K562 (cell line): ENCODE data around the gene CBX8. TPM values are rescaled to one million over a fixed set of nuclear protein-coding genes. Genes with fewer than 3 reads are reported as not detected.

ENCODE experiments used
- ARID2 ChIP-seq: fragments of 450-650 bp; IDR thresholded peaks from 2 replicates; pipeline ENCODE4 v1.6.1; 2017; ENCODE audit warnings: antibody characterized with exemption, mild to moderate bottlenecking
- CBX1 ChIP-seq: sonication (generic); IDR thresholded peaks from 2 replicates; pipeline ENCODE4 v1.6.1; 2016; ENCODE audit warnings: antibody characterized with exemption, low read depth, mild to moderate bottlenecking
- CCNT2 ChIP-seq: IDR thresholded peaks from 2 replicates; pipeline ENCODE4 v1.6.1; 2011; ENCODE audit warnings: borderline replicate concordance, low read depth, mild to moderate bottlenecking, moderate library complexity, mixed read lengths, low read length; ENCODE audit not compliant: insufficient read length; ENCODE audit errors: extremely low read depth
- CHD4 ChIP-seq: fragments of 200-600 bp; sonication (generic); IDR thresholded peaks from 3 replicates; pipeline ENCODE4 v1.6.1; 2012; ENCODE audit warnings: low read depth, mild to moderate bottlenecking, mixed read lengths, low read length, inconsistent platforms; ENCODE audit not compliant: insufficient read depth, insufficient replicate concordance, poor library complexity, severe bottlenecking
- EHMT2 ChIP-seq: fragments of 450-650 bp; IDR thresholded peaks from 2 replicates; pipeline ENCODE4 v1.6.1; 2018; ENCODE audit warnings: antibody characterized with exemption
- KDM1A ChIP-seq, 2 experiments: fragments of 450-650 bp; IDR thresholded peaks; 2 replicates each; pipeline ENCODE4 v1.6.1; 2016; ENCODE audit warnings: mild to moderate bottlenecking in 2 of 2
- PHB ChIP-seq: fragments of 250-450 bp; sonication (Bioruptor Pico); IDR thresholded peaks from 2 replicates; pipeline ENCODE4 v1.5.0; 2021
- SIN3A ChIP-seq, 2 experiments: fragments of 150-350 bp in 1 of 2; IDR thresholded peaks; 2 replicates each; pipeline ENCODE4 v1.6.1; 2011 to 2016; ENCODE audit warnings: borderline replicate concordance in 2 of 2, low read depth in 2 of 2, low read length in 2 of 2, mild to moderate bottlenecking in 2 of 2, moderate library complexity in 2 of 2; ENCODE audit not compliant: control insufficient read depth in 1 of 2
- SMAD2 ChIP-seq: fragments of 150-350 bp; IDR thresholded peaks from 2 replicates; pipeline ENCODE4 v1.6.1; 2014; ENCODE audit warnings: low read depth, mild to moderate bottlenecking, low read length
- STAT5B ChIP-seq: fragments of 250-450 bp; sonication (Bioruptor Pico); IDR thresholded peaks from 2 replicates; pipeline ENCODE4 v1.8.0; 2021; ENCODE audit warnings: mild to moderate bottlenecking, inconsistent platforms
- TFAP4 ChIP-seq: sonication (generic); formaldehyde crosslinking; IDR thresholded peaks from 2 replicates; pipeline ENCODE4 v1.8.0; 2022; ENCODE audit warnings: missing genetic modification reagents, mild to moderate bottlenecking, moderate library complexity, borderline replicate concordance
- ZNF280A ChIP-seq: fragments of 450-650 bp; IDR thresholded peaks from 2 replicates; pipeline ENCODE4 v1.6.1; 2018; ENCODE audit warnings: mild to moderate bottlenecking, low read depth; ENCODE audit not compliant: partially characterized antibody
- ZNF584 ChIP-seq: fragments of 200-800 bp; sonication (Bioruptor generic); IDR thresholded peaks from 2 replicates; pipeline ENCODE4 v1.6.1; 2016; ENCODE audit warnings: low read depth, mild to moderate bottlenecking, missing genetic modification characterization, missing compliant biosample characterization
- ZNF717 ChIP-seq: fragments of 250-450 bp; sonication (Bioruptor Pico); IDR thresholded peaks from 2 replicates; pipeline ENCODE4 v1.5.0; 2021
- polyA plus RNA-seq, 8 experiments: library from polyadenylated mRNA; depleted of rRNA in 4 of 8; stranded (reverse) in 5 of 8; unstranded in 3 of 8; fragments of >200 nt; fragmentation: Nextera tagmentation in 2 of 8; fragmentation: Illumina TruSeq in 1 of 8; extraction: Ambion mirVana in 2 of 8; extraction: Trizol in 1 of 8; gene quantifications; 2 replicates each; pipeline versions ENCODE4 v1.2.1 to v1.2.3, GENCODE V29; 2011 to 2014; ENCODE audit warnings: inconsistent platforms in 1 of 8, missing spikeins in 1 of 8
- total RNA-seq, 7 experiments: library from RNA; depleted of rRNA in 6 of 7; stranded (reverse); fragments of >200 nt in 6 of 7; fragmentation: Illumina TruSeq in 2 of 7; extraction: Trizol in 2 of 7; gene quantifications; 2 replicates each; pipeline versions ENCODE4 v1.2.1 to v1.2.3, GENCODE V29; 2011 to 2021; ENCODE audit warnings: low replicate concordance in 1 of 7
- TF ChIP-seq, protein P1 (sequence below): sonication (generic); formaldehyde crosslinking; IDR thresholded peaks from 2 replicates; pipeline ENCODE4 v1.8.1; 2023; ENCODE audit warnings: mild to moderate bottlenecking, missing genetic modification reagents
- TF ChIP-seq, protein P2 (sequence below), 3 experiments: fragments of 200-800 bp in 1 of 3; sonication (Bioruptor generic) in 1 of 3; sonication (generic) in 1 of 3; formaldehyde crosslinking in 1 of 3; IDR thresholded peaks; 2 replicates each; pipeline versions ENCODE4 v1.6.1 to v1.8.0; 2016 to 2022; ENCODE audit warnings: mild to moderate bottlenecking in 2 of 3, missing compliant biosample characterization in 2 of 3, missing genetic modification characterization in 2 of 3, missing genetic modification reagents in 1 of 3

Gene CBX8
- total and polyA plus RNA-seq, 9 of the 15 experiments (the other 6 are each of a cell fraction or from before 2014, with no cell fraction given): 0.08 to 11.9 (median 2.6) TPM

DNA sequence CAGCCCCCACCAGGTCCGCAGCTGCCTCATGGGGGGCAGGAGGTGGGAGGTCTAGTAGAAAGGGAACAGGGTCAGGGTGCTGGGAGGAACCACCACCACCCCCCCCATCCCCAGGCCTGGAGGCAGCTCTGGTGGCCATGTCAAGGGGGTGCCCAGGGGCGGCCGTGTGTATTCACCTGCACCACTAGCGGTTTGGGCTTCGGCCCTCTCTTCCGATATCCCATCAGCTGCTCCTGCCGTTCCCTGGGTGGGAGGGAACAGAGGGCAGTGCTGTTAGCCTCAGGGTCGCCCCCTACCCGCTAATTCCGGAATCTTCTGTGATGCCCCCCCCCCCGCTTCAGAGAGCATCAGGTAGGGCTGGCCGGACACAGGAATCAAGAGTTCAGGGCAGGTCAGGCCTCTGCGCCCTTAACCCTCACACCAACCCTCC is 38.6 kb upstream of the CBX8 start (continued):
- TF ChIP-seq, protein P1, sequence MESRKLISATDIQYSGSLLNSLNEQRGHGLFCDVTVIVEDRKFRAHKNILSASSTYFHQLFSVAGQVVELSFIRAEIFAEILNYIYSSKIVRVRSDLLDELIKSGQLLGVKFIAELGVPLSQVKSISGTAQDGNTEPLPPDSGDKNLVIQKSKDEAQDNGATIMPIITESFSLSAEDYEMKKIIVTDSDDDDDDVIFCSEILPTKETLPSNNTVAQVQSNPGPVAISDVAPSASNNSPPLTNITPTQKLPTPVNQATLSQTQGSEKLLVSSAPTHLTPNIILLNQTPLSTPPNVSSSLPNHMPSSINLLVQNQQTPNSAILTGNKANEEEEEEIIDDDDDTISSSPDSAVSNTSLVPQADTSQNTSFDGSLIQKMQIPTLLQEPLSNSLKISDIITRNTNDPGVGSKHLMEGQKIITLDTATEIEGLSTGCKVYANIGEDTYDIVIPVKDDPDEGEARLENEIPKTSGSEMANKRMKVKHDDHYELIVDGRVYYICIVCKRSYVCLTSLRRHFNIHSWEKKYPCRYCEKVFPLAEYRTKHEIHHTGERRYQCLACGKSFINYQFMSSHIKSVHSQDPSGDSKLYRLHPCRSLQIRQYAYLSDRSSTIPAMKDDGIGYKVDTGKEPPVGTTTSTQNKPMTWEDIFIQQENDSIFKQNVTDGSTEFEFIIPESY (CRISPR knock-in tag): no peak
- TF ChIP-seq PHB: no peak
- no peak for TF ChIP-seq SMAD2
- TF ChIP-seq SIN3A (IDR thresholded peaks at IDR 0.05; ENCODE audit: borderline replicate concordance in 2 of 2, control insufficient read depth in 1 of 2, low read depth in 2 of 2, low read length in 2 of 2): no peak
- TF ChIP-seq ZNF584: no peak
- no peak for TF ChIP-seq ZNF717 (CRISPR knock-in tag)
- no peak for TF ChIP-seq STAT5B (CRISPR knock-in tag)
- no peak for TF ChIP-seq ARID2
- no peak for TF ChIP-seq TFAP4 (CRISPR knock-in tag)
- TF ChIP-seq CHD4: no peak
- TF ChIP-seq KDM1A (IDR thresholded peaks at IDR 0.05): no peak
- no peak for TF ChIP-seq CBX1
- no peak for TF ChIP-seq EHMT2
- TF ChIP-seq, protein P2, sequence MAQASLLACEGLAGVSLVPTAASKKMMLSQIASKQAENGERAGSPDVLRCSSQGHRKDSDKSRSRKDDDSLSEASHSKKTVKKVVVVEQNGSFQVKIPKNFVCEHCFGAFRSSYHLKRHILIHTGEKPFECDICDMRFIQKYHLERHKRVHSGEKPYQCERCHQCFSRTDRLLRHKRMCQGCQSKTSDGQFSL (CRISPR knock-in tag; IDR thresholded peaks at IDR 0.05): peak; percentile 76
- TF ChIP-seq, protein P2 (tag; IDR thresholded peaks at IDR 0.05): peak in 1 of 2 experiments; percentile 90; a peak in 2 of 4 replicates
- no peak for TF ChIP-seq ZNF280A
- no peak for TF ChIP-seq CCNT2
